Measurements from ENCODE around the gene FAM107B. TPM values are rescaled to one million over a fixed set of nuclear protein-coding genes. Genes with fewer than 3 reads are reported as not detected.

The FAM107B gene
- total RNA-seq, 1 experiment from 2014 or later: 61.6 TPM

GRCh38 chr10:14806318-14806717 is 31.6 kb upstream of the FAM107B start:
- CTCF ChIA-PET: no interaction called here
- Histone ChIP-seq H3K4me3 (ENCODE audit: low read depth, low read length, poor library complexity, severe bottlenecking) (no peak overlapping the region), H3K27me3 (replicated peaks; ENCODE audit: insufficient read depth, low read depth, low read length, poor library complexity) (peaks cover 4% of the 10 kb centered on the region), H3K9me3 (ENCODE audit: low read depth, low read length, poor library complexity, severe bottlenecking) (no peaks in the 10 kb centered on the region), H3K4me1 (ENCODE audit: insufficient read depth, low read length, poor library complexity, severe bottlenecking) (no peaks in the 10 kb centered on the region), H3K36me3 (ENCODE audit: insufficient read depth, low read length, poor library complexity, severe bottlenecking) (no peaks in the 10 kb centered on the region), H3K27ac (ENCODE audit: low read depth, low read length, poor library complexity, severe bottlenecking) (no peak overlapping the region)
- BruUV-seq (replicated peaks): no TSS peak
- POLR2A ChIA-PET (ENCODE audit: low non-redundant PET): no interaction called here
- no peak for TF ChIP-seq CTCF (conservative IDR thresholded peaks at IDR 0.05; ENCODE audit: low read depth, low read length)
- no peak for DNase-seq (ENCODE audit: low spot score)
- intact Hi-C loops (cut with micrococcal nuclease; ENCODE audit: unreplicated experiment): no loop called here

GRCh38 chr10:14803827-14804226 is 29.1 kb upstream of the FAM107B start:
- Histone ChIP-seq H3K36me3 (ENCODE audit: insufficient read depth, low read length, poor library complexity, severe bottlenecking) (no peaks in the 10 kb centered on the region), H3K4me1 (ENCODE audit: insufficient read depth, low read length, poor library complexity, severe bottlenecking) (no peaks in the 10 kb centered on the region), H3K4me3 (ENCODE audit: low read depth, low read length, poor library complexity, severe bottlenecking) (no peak overlapping the region), H3K27ac (ENCODE audit: low read depth, low read length, poor library complexity, severe bottlenecking) (no peak overlapping the region), H3K27me3 (replicated peaks; ENCODE audit: insufficient read depth, low read depth, low read length, poor library complexity) (peaks cover 22% of the 10 kb centered on the region), H3K9me3 (ENCODE audit: low read depth, low read length, poor library complexity, severe bottlenecking) (no peaks in the 10 kb centered on the region)
- no peak for DNase-seq (ENCODE audit: low spot score)
- no TSS peak for BruUV-seq (replicated peaks)
- intact Hi-C loops (cut with micrococcal nuclease; ENCODE audit: unreplicated experiment): no loop called here
- POLR2A ChIA-PET (ENCODE audit: low non-redundant PET): no interaction called here
- no peak for TF ChIP-seq CTCF (conservative IDR thresholded peaks at IDR 0.05; ENCODE audit: low read depth, low read length)
- no peak for TF ChIP-seq EZH2 (IDR thresholded peaks at IDR 0.05; ENCODE audit: borderline replicate concordance, low read depth, low read length, poor library complexity, severe bottlenecking)
- CTCF ChIA-PET: no interaction called here

GRCh38 chr10:14801723-14802122 is 27.0 kb upstream of the FAM107B start:
- Histone ChIP-seq H3K27me3 (replicated peaks; ENCODE audit: insufficient read depth, low read depth, low read length, poor library complexity) (peaks cover 32% of the 10 kb centered on the region), H3K36me3 (ENCODE audit: insufficient read depth, low read length, poor library complexity, severe bottlenecking) (no peaks in the 10 kb centered on the region), H3K4me1 (ENCODE audit: insufficient read depth, low read length, poor library complexity, severe bottlenecking) (no peaks in the 10 kb centered on the region), H3K4me3 (ENCODE audit: low read depth, low read length, poor library complexity, severe bottlenecking) (no peak overlapping the region), H3K27ac (ENCODE audit: low read depth, low read length, poor library complexity, severe bottlenecking) (no peak overlapping the region), H3K9me3 (ENCODE audit: low read depth, low read length, poor library complexity, severe bottlenecking) (no peaks in the 10 kb centered on the region)
- TF ChIP-seq EZH2 (IDR thresholded peaks at IDR 0.05; ENCODE audit: borderline replicate concordance, low read depth, low read length, poor library complexity, severe bottlenecking): no peak
- TF ChIP-seq CTCF (conservative IDR thresholded peaks at IDR 0.05; ENCODE audit: low read depth, low read length): 0 out of 2 replicates have a peak, but pooled peaks have one; percentile 10
- ChIA-PET CTCF (no interaction called here), POLR2A (ENCODE audit: low non-redundant PET) (no interaction called here)
- no TSS peak for BruUV-seq (replicated peaks)
- intact Hi-C loops (cut with micrococcal nuclease; ENCODE audit: unreplicated experiment): no loop called here
- DNase-seq (ENCODE audit: low spot score): no peak
